RPMI7951 (cell line): ENCODE results near the gene ATP13A2. TPM values are rescaled to one million over a fixed set of nuclear protein-coding genes. Genes with fewer than 3 reads are reported as not detected.

Experiments used
- DNase-seq: peaks from one replicate; pipeline ENCODE4 v3.0.0-alpha.2; 2012; ENCODE audit warnings: low read depth
- total RNA-seq: library from RNA; depleted of rRNA; stranded (reverse); fragments of >200 nt; shearing (Covaris generic); gene quantifications from 2 replicates; pipeline ENCODE4 v1.2.3, GENCODE V29; 2014

The ATP13A2 gene
- total RNA-seq, 1 experiment from 2014 or later = 75.0 TPM

GRCh38 chr1:17004466-17005364 is 7.0 kb downstream of the ATP13A2 start:
- DNase-seq = no peak

- DNase-seq = no peak
Measured at GRCh38 chr1:17002524-17002902, 9.2 kb downstream of the ATP13A2 start.

GRCh38 chr1:17001760-17002523 is 9.8 kb downstream of the ATP13A2 start:
- no peak for DNase-seq

GRCh38 chr1:16999863-17000262 is 11.9 kb downstream of the ATP13A2 start:
- no peak for DNase-seq

- DNase-seq = no peak
Measured at GRCh38 chr1:16998589-16998988, 13.1 kb downstream of the ATP13A2 start.

- no peak for DNase-seq
Measured at GRCh38 chr1:16996845-16997244, 14.9 kb downstream of the ATP13A2 start.

- DNase-seq = no peak
Measured at GRCh38 chr1:16993521-16994038, 18.1 kb downstream of the ATP13A2 start.

- no peak for DNase-seq
Measured at GRCh38 chr1:16992675-16993074, 19.1 kb downstream of the ATP13A2 start.

- DNase-seq = no peak
Measured at GRCh38 chr1:16992102-16992501, 19.6 kb downstream of the ATP13A2 start.

GRCh38 chr1:16991571-16991970 is 20.2 kb downstream of the ATP13A2 start:
- no peak for DNase-seq

- DNase-seq = no peak
Measured at GRCh38 chr1:16989676-16990391, 21.9 kb downstream of the ATP13A2 start.

GRCh38 chr1:16988210-16988609 is 23.5 kb downstream of the ATP13A2 start:
- DNase-seq = no peak

GRCh38 chr1:16986962-16987361 is 24.8 kb downstream of the ATP13A2 start:
- DNase-seq = no peak

- DNase-seq = no peak
Measured at GRCh38 chr1:16986560-16986959, 25.2 kb downstream of the ATP13A2 start.

GRCh38 chr1:16986113-16986512 is 25.6 kb downstream of the ATP13A2 start:
- no peak for DNase-seq

GRCh38 chr1:16984717-16985116 is 27.0 kb downstream of the ATP13A2 start:
- peak; percentile 99 for DNase-seq

GRCh38 chr1:16983649-16984048 is 28.1 kb downstream of the ATP13A2 start:
- no peak for DNase-seq

- no peak for DNase-seq
Measured at GRCh38 chr1:16982902-16983301, 28.8 kb downstream of the ATP13A2 start.

GRCh38 chr1:16981269-16981849 is 30.4 kb downstream of the ATP13A2 start:
- DNase-seq = peak; percentile 94

- peak; percentile 65 for DNase-seq
Measured at GRCh38 chr1:16980473-16981268, 31.1 kb downstream of the ATP13A2 start, which contains the start of gene MFAP2. MFAP2 (minus strand) TSS chr1:16980620; CDS start chr1:16978273, 2,347 bp downstream.
